H54 (cell line): ENCODE data around the gene PTK7.
"Not testable (repeated sequence)": the region's sequence is repeated elsewhere in the genome, so short reads cannot be mapped to it uniquely, and the experiment has no call there.

Experiments
- DNase-seq: peaks from one replicate; pipeline ENCODE4 v3.0.0; 2011; ENCODE audit warnings: low spot score, mixed read lengths; ENCODE audit not compliant: insufficient read length
- FAIRE-seq: peaks from 3 replicates; lab custom pipeline; 2011; peaks lifted over from hg19 to GRCh38; lab: Jason Lieb, UNC
- POLR2A ChIP-seq: IDR thresholded peaks from 2 replicates; pipeline ENCODE4 v1.6.1; 2011; ENCODE audit warnings: low read depth, mild to moderate bottlenecking, low read length

Gene PTK7

DNA sequence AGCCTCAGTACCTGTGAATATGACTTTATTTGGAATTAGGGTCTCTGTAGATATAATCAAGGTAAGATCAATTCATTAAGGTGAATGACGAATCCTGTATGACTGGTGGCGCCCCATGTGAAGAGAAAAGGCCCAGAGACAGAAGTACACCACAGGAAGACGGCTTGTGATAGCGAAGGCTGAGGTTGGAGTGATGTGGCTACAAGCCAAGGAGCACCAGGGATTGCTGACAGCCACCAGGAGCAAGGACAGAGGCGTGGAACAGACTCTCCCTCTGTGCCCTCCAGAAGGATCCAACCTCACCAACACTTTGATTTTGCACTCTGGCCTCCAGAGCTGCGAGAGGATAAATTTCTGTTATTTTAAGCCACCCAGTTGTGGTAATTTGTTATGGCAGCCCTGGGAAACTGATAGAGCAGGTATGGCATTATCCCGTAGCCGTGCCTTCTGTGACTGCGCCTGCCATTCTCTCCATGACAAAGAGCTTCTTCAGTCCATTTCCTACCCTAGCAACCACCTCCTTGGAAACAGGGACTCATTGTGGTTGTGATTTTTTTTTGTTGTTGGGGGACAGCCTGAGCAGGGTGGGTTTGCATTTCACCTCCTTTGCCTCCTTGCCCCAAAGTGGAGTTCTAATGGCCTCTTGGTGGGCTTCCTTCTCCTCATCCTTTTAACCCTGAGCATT, 29.6 kb downstream of the PTK7 start:
- FAIRE-seq, result no peak
- no peak for DNase-seq
- no peak for TF ChIP-seq POLR2A

DNA sequence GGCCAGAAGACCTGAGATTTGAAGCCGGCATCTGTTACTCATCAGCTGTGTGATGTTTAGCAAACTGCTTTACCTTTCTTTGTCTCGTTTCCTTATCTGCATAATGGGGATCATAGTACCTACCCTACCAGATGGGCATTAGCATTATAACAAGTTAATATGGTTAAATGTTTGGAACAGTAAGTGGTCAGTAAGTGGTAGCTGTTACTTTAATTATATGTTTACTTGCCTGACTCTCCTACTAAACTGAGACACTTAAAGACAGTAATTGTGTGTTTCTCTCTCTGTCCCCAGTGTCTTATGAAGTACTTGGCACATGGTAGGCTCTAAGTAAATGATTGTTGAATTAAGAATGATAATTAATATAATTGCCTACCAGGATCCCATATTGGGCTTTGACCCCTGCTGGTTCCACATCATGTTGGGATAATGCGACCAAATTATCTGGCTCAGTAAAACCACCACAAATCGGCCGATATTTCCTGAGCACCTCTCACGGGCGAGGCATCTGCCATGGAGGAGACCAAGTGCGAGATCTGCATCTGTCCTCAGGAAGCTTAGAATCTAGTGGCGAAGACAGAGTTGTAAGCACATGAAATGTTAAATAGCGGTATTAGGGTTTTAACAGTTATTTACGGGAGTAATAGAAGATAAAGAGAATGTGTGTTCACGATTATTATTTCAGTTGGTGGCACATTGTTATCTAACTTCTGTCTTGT, 31.4 kb downstream of the PTK7 start:
- no peak for FAIRE-seq
- DNase-seq, result no peak

DNA sequence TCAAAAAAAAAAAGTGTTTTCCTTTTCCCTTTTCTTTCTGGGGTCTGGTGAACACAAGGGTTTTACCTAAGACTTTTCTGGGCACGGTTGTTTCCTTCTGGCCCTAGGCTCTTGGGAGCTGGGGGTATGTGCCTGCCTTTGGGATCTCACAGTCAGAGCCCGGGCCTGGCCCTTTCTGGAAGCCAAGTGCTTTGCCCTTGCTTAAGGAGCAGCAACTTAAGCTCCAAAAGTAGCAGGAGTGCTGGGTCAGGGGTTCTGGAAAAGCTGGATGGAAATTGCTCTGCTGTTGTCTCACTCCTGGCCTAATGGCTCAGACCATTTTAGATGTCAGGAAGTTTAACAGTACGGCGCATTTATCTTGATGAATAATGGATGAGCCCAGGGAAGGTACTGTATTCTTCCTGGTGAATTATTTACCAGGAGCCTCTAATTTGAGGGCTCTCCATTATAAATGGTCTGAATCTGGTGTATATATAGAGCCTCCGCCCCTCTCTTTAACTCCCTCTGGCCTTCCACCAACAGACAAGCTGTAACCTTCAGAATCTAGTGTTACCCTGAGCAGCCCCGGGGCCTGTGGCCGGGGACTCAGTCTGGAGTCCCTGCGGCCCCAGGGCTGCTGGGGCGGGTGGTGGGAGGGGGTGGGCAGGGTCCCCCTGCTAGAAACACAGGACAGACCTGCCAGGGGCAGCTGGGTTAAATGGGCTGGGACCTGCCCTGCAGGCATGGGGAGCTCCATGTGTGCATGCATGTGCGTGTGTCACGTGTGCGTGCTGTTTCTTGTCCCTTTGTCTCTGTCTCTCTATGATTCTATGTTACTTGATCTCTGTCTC, 37.5 kb downstream of the PTK7 start:
- no peak for FAIRE-seq
- TF ChIP-seq POLR2A, result no peak
- DNase-seq, result no peak

More for the DNA sequence above, 31.4 kb downstream of the PTK7 start:
- TF ChIP-seq POLR2A, result no peak

GRCh38 chr6:43115365-43115764, 39.3 kb downstream of the PTK7 start:
- no peak for FAIRE-seq
- no peak for TF ChIP-seq POLR2A
- DNase-seq, result no peak

DNA sequence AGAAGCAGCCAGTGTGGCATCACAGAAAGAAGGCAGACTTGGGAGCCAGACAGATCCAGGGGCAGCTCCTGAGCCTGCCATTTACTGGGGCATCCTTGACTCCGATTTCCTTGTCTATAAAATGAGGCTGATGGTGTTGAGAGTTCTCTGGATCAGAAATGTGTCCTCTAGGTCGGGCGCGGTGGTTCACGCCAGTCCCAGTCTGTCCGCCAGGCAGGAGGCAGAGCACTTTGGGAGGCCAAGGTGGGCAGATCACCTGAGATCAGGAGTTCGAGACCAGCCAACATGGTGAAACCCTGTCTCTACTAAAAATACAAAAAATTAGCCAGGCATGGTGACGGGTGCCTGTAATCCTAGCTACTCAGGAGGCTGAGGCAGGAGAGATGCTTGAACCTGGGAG, 41.4 kb downstream of the PTK7 start:
- FAIRE-seq, DNase-seq: not testable (repeated sequence)

GRCh38 chr6:43119482-43119881, 43.4 kb downstream of the PTK7 start:
- no peak for FAIRE-seq
- TF ChIP-seq POLR2A, result no peak
- no peak for DNase-seq

DNA sequence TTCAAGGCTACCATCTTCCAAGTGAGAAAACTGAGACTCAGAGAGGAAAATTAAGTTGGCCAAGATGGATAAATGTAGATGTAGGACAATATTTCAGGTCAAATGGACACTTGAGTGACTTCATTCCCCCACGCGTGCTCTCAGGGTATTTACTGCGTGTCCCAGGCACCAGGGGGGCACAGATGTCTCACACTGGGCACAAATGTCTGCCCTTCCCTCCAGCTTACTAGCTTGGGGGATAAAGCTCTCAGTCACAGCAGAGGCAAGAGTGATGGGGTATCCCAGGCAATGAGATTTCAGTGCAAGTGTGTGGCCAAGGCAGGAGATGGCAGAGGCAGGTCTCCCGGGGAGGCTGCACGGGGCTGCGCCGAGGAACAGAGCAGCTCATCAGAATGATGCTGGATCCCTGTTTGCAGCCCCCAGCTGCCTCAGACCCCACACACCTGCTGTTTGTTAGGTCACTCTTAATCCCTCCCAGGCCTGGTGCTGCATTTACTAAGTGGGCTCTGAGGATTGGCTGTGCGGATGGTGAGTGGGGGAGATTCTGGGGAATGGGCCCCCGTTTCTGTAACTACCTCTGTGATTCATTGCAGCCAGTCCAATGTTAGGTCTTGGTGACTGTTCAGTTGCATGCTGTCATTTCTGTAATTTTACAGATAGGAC, 44.1 kb downstream of the PTK7 start:
- DNase-seq, result no peak
- FAIRE-seq, result no peak
- TF ChIP-seq POLR2A, result no peak

DNA sequence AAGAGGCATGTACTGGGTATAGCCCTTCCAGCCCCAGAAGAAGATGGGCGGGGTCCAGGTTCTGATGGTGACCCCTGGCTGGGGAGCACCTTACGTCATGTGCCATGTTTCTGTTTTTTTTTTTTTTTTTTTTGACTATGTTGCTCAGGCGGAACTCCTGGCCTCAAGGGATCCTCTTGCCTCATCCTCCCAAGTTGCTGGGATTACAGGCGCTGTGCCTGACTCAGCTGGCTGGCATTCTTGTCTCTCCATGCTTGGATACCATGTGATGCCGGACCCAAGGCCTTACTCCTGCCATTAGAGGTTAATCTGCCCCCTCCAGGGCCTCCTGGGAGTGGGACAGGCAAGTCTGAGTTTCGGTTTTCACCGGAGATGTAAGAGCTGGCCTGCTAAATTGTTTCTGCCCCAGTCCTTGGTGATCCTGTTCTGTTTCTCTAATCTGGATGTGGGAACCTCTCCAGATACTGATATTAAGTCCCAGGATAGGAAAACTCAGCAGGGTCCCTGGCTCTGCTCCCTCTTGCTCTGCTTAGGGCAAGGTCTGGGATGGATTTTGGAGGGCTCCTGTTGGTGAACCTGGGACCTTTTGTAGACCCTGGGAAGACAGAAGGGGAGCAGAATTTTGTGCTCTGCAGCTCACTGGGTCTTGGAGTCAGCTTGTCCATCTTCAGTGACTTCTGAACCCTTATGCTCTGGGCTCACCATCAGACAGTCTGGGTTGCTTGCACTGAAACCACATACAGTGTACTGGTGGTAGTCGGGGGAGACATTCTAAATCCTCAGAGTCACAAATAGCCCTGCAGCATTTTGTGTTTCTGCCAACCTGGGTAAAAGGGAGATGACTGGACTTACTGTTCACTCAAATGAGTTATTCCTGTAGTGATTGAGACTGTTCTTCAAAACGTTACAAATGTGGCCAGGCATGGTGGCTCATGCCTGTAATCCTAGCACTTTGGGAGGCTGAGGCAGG, 45.1 kb downstream of the PTK7 start:
- no peak for TF ChIP-seq POLR2A
- DNase-seq, result peak; percentile 67

DNA sequence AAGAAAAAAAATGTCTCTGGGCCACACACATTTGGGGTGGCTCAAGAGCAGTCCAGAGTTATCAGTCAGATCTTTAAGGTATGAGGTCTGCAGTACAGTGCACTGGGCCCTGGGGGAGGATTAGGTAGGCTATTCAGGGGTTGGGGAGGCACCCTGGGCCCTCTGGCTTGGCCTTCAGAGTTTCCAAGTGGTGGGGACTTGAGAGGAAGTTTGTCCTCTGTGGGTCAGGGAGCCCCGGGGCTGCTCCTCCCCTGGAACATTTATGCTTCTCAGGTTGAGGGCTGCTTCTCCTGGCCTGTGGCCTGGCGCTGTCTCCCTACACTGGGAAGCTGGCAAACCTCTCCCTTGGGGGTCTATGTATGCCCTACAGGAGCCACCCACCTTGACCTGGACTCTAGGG, 46.0 kb downstream of the PTK7 start:
- no peak for DNase-seq
- TF ChIP-seq POLR2A, result no peak
- FAIRE-seq, result no peak

More for the DNA sequence above, 45.1 kb downstream of the PTK7 start:
- peak; percentile 68 for FAIRE-seq

- DNase-seq, result no peak
- no peak for FAIRE-seq
- no peak for TF ChIP-seq POLR2A
Measured at GRCh38 chr6:43123461-43124314, 47.6 kb downstream of the PTK7 start.

GRCh38 chr6:43124481-43124880, 48.4 kb downstream of the PTK7 start:
- DNase-seq (no peak), FAIRE-seq (no peak)
- no peak for TF ChIP-seq POLR2A

DNA sequence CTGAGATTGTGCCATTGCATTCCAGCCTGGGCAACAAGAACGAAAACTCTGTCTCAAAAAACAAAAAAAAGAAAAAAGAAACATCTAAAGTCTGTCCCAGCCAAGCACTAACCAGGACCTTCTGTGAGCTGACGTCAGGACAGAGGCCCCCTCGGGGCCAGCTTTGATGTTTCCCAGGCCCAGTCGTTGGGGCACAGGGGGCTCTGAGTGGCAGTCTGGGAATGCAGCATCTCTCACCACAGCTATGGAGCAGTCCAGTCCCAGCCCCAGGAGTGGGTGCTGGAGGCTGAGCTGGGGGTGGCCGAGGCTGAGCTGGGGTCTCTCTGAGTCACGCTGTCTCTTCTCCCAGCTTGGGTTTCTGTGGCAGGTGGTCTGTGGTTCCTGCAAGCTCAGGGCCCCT, 49.0 kb downstream of the PTK7 start:
- TF ChIP-seq POLR2A, result no peak
- no peak for DNase-seq
- no peak for FAIRE-seq
